Measurements from ENCODE around the gene RBM4. TPM values are rescaled to one million over a fixed set of nuclear protein-coding genes. Genes with fewer than 3 reads are reported as not detected.
A peak's percentile ranks its signal among the peaks of the same experiment; 100 is the strongest.
"Not testable (repeated sequence)": the region's sequence is repeated elsewhere in the genome, so short reads cannot be mapped to it uniquely, and the experiment has no call there.

The RBM4 gene
- total RNA-seq, 6 experiments from 2014 or later = 130 to 147 (median 134) TPM

DNA sequence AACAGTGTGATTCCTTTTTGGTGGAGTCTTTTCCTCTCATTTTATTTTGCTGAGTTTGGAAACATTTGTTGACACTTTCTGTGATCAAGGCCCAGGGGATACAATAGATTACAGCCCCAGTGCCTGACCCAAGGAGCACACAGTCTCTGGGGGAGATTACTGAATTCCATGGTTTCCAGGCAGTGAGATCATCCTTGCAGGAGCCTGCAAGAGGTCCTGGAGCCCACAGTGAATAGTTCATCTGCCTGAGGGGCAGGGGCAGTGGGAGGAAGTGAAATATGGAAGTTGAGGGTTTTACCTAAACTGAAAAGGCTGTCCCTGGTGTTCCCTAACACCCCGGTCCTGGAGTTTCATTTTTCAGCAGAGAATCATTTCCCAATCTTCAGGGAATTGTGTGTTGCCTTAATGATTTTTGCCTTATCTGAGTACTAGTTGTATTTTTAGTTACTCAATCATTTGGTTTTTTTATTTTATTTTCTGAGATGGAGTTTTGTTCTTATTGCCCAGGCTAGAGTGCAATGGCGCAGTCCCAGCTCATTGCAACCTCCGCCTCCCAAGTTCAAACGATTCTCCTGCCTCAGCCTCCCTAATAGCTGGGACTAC lies 37.8 kb upstream of the RBM4 start:
- Mint-ChIP-seq H3K27ac (no peak overlapping the region), H3K9me3 (no peaks in the 10 kb centered on the region), H3K36me3 (ENCODE audit: low read depth) (0 out of 2 replicates have a peak, but pooled peaks cover 4% of the 10 kb centered on the region), H3K4me3 (no peak overlapping the region), H3K4me1 (ENCODE audit: low read depth) (peaks cover 8% of the 10 kb centered on the region), H3K27me3 (ENCODE audit: insufficient read depth) (no peaks in the 10 kb centered on the region)
- TF ChIP-seq, protein P1, sequence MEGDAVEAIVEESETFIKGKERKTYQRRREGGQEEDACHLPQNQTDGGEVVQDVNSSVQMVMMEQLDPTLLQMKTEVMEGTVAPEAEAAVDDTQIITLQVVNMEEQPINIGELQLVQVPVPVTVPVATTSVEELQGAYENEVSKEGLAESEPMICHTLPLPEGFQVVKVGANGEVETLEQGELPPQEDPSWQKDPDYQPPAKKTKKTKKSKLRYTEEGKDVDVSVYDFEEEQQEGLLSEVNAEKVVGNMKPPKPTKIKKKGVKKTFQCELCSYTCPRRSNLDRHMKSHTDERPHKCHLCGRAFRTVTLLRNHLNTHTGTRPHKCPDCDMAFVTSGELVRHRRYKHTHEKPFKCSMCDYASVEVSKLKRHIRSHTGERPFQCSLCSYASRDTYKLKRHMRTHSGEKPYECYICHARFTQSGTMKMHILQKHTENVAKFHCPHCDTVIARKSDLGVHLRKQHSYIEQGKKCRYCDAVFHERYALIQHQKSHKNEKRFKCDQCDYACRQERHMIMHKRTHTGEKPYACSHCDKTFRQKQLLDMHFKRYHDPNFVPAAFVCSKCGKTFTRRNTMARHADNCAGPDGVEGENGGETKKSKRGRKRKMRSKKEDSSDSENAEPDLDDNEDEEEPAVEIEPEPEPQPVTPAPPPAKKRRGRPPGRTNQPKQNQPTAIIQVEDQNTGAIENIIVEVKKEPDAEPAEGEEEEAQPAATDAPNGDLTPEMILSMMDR (IDR thresholded peaks at IDR 0.05) = no peak
- DNase-seq = no peak

DNA sequence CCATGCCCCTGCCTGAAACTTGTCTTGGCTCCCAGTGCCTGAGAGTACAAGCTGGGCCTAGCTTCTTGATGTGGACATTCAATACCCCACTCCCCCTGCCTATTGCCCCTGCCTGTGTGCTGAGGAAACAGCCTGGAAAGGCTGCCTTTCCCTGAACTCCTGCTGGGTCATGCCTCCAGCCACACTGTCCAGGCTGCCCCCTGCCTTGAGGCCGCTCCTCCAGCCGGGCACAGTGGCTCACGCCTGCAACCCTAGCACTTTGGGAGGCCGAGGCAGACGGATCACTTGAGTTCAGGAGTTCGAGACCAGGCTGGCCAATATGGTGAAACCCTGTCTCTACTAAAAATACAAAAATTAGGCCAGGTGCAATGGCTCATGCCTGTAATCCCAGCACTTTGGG lies 35.4 kb upstream of the RBM4 start:
- no peak overlapping the region for H3K27ac Mint-ChIP-seq
- H3K9me3 Mint-ChIP-seq = no peaks in the 10 kb centered on the region
- DNase-seq = no peak
- no peak overlapping the region for H3K4me3 Mint-ChIP-seq
- peaks cover 19% of the 10 kb centered on the region for H3K4me1 Mint-ChIP-seq (ENCODE audit: low read depth)
- TF ChIP-seq, protein P1 (IDR thresholded peaks at IDR 0.05) = no peak
- 0 out of 2 replicates have a peak, but pooled peaks cover 4% of the 10 kb centered on the region for H3K36me3 Mint-ChIP-seq (ENCODE audit: low read depth)
- H3K27me3 Mint-ChIP-seq (ENCODE audit: insufficient read depth) = no peaks in the 10 kb centered on the region

DNA sequence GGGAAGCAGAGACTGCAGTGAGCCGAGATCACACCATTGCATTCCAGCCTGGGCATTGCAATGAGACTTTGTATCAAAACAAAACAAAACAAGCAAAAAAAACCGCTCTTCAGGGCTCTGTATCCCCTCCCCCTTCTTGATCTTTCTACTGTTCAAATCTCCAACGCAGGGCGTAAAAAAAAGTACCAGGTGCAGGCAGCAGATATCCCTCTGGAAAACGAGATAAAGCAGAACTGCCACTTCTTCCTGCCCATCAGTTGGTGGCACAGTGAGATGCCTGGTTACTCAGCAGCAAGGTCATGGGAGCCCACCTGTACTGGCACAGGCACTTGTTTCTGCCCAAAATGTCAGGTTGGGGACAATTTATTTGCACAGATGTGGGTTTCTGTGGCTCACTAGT lies 34.3 kb upstream of the RBM4 start:
- Mint-ChIP-seq H3K27ac (no peak overlapping the region), H3K4me3 (no peak overlapping the region), H3K27me3 (ENCODE audit: insufficient read depth) (no peaks in the 10 kb centered on the region), H3K4me1 (ENCODE audit: low read depth) (peaks cover 19% of the 10 kb centered on the region), H3K36me3 (ENCODE audit: low read depth) (0 out of 2 replicates have a peak, but pooled peaks cover 4% of the 10 kb centered on the region), H3K9me3 (no peaks in the 10 kb centered on the region)
- TF ChIP-seq, protein P1 (IDR thresholded peaks at IDR 0.05) = no peak
- DNase-seq = no peak

DNA sequence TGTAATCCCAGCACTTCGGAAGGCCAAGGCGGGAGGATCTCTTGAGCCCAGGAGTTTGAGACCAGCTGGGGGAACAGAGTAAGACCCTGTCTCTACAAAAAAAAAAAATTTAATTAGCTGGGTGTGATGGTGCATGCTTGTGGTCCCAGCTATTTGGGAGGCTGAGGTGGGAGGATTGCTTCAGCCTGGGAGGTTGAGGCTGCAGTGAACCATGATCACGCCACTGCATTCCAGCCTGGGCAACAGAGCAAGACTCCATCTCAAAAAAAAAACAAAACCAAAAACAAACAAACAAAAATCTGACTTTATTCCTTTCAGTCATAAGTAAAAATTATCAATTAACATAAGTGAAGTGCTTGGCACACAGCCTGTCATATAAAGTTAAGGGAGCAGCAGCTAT lies 31.9 kb upstream of the RBM4 start:
- not testable (repeated sequence) for H3K4me3 Mint-ChIP-seq; H3K27me3 Mint-ChIP-seq (ENCODE audit: insufficient read depth); H3K27ac Mint-ChIP-seq; H3K9me3 Mint-ChIP-seq; H3K36me3 Mint-ChIP-seq (ENCODE audit: low read depth); DNase-seq
- H3K4me1 Mint-ChIP-seq (ENCODE audit: low read depth) = peaks cover 19% of the 10 kb centered on the region

DNA sequence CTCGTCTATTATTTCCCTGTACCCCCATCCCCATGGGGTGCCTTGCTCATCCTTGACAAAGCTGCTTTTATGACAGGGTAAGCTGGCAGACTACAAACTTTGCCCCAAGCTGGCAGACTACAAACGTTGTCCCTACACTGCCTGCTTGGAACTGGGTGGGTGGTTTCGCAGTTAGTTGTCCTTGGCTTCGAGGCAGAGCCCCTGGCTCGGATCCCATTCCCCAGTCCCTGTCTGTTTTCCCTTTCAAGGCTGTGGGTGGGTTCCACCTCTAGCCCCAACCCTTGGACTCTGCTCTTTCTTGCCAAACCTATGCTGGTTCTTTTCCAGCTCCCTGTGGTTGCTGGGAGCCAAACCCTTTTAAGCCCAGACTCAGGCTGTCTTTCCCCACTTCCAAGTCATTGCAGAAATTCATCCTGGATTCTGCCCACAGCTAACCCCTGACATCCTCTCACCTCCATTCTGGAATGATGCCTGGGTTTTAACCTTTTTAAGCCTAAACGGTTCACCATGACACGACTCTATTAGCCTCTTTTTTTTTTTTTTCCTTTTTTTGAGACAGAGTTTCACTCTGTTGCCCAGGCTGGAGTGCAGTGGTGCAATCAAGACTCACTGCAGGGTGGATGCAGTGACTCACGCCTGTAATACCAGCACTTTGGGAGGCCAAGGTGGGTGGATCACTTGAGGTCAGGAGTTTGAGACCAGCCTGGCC lies 31.2 kb upstream of the RBM4 start:
- no peaks in the 10 kb centered on the region for H3K27me3 Mint-ChIP-seq (ENCODE audit: insufficient read depth)
- 0 out of 2 replicates have a peak, but pooled peaks cover 2% of the 10 kb centered on the region for H3K36me3 Mint-ChIP-seq (ENCODE audit: low read depth)
- peak overlapping the region; percentile 49 for H3K4me3 Mint-ChIP-seq
- peak; percentile 15 for DNase-seq
- peak overlapping the region; percentile 92 for H3K27ac Mint-ChIP-seq
- TF ChIP-seq, protein P1 (IDR thresholded peaks at IDR 0.05) = no peak
- H3K9me3 Mint-ChIP-seq = no peaks in the 10 kb centered on the region
- peaks cover 13% of the 10 kb centered on the region for H3K4me1 Mint-ChIP-seq (ENCODE audit: low read depth)
